DMS53 treated with DMSO at 0.1 percent for 48 hours (cell line): ENCODE results near the gene ASXL2.

Experiments used
- DNase-seq: peaks from one replicate; lab custom pipeline; 2025; ENCODE audit not compliant: unreplicated experiment; lab: John Stamatoyannopoulos, UW

The ASXL2 gene

DNA sequence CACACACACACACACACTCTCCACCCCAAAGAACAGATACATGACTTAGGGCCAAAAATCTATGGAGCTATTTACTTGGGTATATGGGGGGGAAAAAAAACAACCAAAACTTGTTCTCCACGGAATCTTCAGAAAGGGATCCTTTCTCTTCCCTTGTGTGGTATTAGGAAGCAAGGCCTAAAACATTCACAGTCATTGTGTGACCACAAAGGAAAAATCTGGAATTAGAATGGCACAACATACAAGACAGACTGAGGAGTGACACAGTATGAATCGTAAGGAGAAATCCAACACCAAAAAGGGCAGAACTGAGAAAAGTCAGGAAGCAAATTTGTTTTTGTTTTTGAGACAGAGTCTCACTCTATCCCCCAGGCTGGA lies 70.3 kb downstream of the ASXL2 start:
- DNase-seq = no peak

DNA sequence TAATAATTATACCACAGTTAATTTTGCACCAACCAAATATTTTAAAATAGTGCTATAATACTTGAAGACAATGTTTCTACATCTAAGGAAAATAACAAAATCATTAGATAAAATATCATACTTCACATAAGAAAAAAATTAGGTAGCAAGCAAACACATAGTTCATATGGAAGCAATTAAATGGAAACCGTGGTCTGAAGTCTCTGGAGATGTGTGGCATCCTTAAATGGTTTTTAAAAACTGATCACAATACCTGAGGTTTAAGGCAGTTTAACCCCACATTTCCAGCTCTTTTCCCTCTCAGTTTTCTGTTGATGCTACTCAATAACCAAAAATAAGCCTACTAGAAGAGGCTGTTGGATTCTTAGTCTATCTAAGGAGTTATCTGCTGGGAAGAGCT lies 71.3 kb downstream of the ASXL2 start:
- no peak for DNase-seq

DNA sequence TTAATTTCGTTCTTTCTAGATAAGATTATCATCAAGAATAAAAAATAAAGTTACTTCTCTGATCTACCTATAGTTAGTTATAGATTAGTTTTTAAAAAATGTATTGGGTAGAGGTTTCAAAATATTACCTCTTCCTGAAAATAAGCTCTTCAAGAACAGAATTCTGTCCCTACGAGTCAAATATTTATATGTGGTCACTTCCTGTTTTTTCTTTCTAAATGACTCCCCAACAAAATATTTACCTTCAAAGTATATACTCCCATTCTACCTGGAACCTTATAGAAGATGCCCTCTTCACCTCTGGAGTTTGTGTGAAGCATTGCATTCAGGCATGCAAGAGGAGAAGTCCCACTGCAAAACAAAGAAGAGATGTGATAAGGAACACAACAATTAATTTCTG lies 72.3 kb downstream of the ASXL2 start:
- DNase-seq = no peak

DNA sequence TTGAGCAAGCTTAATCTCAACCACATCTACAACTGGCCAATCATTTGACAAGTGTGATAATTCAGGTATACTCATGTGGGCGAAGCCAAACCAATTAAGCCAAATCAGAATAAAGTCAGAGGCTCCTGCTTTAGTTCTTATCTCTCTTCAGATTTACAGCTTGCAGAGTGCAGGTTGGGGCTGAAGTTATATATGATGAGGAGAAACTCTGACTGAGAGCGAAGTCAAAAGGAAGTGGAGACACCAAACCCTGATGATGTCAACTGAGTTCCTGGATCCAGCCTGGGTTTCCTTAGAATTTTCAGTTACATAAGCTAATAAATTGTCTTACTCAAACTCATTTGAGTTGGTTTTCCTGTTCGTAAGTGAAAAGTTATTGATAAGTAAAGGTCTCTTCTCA lies 73.9 kb downstream of the ASXL2 start:
- DNase-seq = no peak

DNA sequence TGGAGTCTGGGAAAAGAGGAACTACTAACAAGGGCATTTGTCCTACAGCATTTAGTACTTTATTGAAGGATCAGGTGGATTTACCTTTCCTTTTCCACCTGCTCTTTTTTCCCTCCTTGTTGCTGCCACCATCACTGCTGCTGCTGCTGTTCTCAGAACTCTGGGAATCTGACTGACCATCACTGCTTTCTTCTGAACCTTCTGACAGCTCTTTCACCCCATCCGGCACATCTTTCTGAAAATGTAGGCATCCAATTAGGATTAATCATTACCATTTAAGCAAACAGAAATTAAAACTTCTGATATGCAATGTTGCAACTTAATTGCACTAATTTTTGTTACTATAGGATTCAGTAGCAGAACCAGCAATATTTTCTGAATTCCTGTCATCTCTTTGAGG lies 79.0 kb downstream of the ASXL2 start:
- DNase-seq = no peak

DNA sequence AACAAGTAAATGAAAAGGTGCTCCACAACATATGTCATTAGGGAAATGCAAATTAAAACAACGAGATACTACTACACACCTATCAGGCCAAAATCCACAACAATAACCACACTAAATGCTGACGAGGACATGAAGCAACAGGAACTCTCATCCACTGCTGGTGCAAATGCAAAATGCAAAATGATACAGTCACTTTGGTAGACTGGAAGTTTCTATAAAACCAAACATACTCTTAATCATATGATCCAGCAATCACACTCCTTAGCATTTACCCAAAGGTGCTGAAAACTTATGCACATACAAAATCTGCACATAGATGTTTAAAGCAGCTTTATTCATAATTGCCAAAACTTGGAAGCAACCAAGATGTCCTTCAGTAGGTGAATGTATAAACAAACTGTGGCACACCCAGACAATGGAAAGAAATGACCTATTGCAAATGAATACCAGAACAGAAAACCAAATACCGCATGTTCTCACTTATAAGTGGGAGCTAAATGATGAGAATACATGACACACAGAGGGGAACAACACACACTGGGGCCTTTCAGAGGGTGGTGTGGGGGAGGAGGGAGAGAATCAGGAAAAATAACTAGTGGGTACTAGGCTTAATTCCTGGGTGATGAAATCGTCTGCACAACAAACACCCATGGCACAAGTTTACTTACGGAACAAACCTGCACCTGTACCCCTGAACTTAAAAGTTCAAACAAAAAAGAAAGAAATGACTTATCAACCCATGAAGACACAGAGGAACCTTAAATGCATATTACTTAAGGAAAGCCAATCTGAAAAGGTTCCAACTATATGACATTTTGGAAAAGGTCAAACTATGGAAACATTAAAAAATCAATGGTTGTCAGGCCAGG lies 80.4 kb downstream of the ASXL2 start:
- DNase-seq = no peak

DNA sequence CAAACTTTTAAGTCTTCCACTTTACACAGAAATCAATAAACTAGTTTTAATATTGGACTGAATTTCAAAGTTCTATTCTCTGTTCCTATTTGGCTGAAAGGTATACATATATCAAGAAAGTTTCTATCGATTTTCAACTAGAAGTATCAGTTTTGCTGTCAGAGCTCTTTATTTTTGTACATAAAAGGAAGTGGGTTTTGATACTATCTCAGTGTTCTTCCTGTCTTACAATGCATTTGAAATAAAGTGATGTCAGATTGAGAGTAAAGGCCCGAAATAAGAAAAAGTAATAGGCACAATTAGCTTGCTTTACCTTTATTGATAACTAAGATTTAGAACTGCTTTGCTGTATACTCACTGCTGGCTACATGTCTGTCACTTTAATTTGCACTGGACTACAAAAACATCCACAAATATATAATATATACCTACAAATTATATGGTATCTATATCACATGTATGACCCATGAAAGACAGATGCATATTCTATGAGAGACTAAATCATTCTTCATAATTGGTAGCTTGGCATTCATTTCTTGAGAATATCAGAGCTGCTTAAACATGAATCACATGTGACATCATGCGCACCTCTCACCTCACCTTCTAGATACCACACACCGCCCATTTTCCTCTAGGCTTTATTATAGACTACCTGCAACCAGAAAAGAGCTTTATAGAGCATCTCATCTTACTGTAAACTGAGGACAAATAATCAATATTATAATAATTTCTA lies 83.6 kb downstream of the ASXL2 start:
- no peak for DNase-seq

DNA sequence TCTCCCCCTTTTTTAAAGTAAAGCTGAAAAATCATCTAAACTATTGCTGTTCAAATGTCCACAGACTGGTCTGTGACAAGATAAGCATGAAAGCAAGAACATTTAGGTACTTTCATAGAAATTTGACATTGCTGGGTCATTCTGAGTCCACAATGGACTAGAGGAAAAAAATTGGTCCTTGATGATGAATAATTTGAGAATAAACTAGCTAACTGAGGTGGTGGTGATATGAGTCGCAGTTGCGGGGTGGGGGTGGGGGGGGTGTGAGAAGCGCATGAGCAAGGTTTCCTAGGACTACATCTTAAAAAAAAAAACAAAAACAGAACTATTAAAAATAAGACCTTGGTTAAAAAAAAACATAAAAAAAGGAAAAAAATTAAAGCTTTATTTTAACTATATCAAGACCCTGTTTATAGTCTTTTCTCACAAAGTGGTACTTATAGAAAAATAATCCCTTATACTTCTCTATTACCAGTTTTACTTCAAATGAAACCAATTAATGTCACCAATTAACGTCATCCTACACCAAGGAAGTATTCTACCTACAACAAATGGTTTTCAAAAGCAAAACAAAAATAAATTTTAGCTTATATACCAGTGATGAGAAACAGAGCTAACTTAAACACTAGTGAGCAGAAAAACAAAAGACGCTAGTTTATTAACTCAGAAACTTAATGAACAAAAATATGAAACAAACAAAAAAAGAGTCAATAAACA lies 88.1 kb downstream of the ASXL2 start:
- DNase-seq = no peak

DNA sequence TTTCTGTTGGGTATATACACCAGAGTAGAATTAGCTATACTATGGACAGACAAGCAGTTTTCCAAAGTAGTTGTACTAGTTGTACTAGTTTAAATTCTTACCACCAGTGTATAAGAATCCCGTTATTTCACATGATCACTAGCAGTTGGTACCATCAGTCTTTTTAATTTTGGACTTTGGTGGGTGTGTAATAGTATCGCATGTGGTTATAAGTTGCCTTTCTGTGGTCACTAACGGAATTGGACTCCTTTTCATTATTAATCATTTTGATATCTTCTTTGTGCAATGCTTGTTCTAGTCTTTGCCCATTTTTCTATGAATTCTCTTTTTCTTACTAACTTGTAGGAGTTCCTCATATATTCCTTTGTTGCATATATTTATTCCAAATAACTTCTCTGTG lies 89.8 kb downstream of the ASXL2 start:
- DNase-seq = no peak

DNA sequence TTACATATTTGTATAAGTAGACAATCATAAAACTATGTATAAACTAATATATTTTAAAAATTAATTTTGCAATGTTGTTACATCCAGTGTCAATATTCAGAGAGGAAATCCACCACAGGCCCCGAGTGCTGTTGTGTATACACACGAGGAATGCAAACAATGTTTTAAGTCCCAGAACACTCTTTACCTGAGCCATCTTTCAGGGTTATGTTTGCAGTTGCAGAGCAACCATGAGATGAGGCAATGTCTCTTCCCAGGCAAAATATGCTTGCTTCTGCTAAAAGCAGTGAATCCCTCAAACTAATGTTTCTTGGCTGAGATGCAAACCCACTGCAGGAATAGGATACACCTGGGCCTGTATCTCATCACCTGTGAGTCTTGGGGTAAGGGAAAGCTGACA lies 91.3 kb downstream of the ASXL2 start:
- DNase-seq = peak; percentile 15

DNA sequence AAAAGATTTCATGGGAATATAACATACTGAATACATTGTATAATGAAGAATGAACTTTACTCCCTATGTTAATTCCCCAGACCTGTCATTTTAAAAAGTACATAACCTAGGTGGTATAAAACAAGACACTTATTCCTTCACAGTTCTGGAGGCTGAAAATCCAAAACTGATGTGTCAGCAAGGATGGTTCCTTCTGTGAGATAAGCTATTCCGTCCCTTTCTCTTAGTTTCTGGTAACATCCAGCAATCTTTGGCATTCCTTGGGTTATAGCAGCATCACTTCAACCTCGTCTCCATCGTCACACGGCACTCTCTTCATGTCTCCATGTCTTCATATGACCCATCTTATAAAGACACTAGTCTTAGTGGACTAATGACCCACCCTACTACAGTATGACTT lies 93.9 kb downstream of the ASXL2 start:
- DNase-seq = no peak

DNA sequence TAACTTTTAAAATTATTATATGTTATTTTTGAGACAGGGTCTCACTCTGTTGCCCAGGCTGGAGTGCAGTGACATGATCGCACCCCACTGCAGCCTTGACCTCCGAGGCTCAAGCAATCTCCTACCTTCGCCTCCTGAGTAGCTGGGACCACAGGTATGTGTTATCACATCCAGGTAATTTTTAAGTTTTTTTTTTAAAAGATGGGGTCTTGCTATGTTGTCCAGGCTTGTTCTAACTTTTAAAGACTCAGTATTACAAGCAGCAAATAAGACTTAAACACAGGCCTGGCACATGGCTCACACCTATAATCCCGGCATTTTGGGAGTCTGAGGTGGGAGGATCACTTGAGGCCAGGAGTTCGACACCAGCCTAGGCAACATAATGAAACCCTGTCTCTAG lies 101.2 kb downstream of the ASXL2 start:
- no peak for DNase-seq

DNA sequence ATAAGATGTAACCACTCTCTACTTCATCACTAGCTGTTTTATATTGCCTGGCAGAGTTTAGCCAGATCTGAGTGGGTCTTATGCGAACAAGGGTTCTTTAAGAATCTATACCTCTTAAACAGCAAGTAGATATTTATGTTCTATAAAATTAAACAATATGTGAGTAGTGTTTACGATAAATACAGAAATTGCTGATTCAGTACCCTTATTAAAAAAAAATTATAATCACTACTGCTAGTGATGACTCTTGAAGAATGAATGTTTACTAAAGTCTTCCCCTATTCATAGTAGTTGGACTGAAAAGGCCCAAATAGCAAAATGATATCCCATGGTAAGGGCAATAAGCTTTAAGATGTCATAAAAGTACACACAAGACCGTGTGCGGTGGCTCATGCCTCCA lies 106.2 kb downstream of the ASXL2 start:
- DNase-seq = no peak

DNA sequence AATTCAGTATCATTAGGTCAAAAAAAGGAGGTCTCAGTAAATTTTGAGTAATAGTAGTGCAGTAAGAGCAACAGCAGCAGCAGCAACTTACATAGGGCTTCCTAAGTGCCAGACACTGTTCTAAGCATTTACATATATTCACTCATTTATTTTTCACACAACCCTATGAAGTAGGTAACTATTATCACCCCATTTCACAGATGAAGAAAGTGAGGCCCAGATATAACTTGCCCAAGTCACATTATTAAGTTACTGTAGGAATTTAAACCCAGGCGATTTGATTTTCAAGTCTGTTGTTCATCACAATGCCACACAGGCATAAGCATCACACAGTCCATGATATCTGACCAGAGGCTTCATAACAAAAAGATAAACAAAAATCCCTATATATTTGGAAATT lies 114.7 kb downstream of the ASXL2 start:
- no peak for DNase-seq

DNA sequence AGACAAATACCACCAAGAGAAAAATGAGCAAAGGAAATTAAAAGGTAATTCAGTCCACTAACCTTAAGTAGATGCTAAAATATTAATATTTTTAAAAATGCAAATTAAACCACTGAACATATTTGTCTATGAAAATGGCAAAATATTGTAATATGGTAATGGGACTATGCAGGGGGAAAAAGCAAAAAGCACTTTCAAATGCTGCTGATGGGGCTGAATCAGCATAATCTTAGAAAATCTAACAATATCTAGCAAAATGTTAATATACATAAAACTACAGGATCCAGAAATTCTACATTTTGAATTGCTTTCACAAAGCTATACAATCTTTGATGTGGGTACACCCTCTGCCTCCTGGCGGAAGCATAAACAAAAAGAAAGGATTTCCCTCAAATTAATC lies 118.0 kb downstream of the ASXL2 start:
- DNase-seq = no peak

DNA sequence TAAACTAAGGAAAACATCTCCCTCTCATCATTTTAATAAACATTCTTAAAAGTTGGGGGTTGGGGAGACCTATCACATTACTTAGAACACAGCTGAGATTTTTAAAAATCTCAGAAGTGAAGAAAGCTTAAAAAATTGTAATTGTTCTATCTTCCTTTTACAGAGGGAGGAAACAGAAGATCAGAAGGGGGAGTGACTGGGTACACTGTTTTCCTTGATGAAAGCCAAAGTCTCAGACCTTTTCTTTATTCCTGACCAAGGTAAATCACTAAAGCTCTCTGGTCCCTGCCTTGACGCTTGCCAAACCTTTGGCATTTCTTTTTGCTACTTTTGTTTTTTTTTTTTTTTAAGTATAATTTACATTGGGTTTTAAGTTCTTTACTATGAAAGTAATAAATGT lies 119.9 kb downstream of the ASXL2 start:
- no peak for DNase-seq

DNA sequence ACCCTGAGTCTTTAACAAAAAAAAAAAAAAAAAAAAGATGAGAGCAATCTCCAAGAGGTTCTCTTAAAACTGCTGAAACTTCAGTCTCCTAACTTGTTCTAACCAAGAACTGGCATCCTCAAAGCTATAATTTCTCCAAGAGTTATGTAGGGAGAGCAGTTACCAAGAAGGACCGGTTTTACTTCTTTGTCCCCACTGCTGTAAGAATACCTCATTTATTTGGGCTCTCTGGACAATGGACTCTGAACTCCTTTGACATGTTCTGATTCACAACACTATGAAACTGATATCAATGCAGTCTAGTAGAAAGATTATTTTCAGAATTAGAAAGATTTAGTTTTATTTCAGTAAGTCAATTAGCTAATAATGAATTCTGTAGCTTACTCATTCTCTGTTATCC lies 120.4 kb downstream of the ASXL2 start:
- no peak for DNase-seq

DNA sequence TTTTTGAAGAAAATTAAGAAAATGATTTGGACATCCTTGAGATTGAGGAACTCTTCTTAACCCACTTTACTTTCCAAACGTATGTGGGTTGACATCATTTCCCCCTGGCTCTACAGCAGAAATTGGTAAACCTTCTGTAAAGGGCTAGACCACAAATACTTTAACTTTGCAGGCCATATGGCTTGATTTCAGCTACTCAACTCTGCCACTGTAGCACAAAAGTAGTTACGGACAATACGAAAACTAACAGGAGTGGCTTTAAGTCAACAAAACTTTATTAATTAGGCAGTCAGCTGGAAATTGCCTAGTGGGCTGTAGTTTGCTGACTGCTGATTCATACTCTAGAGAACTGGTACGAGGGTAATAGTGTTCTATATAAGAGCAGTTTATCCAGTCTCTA lies 121.8 kb downstream of the ASXL2 start:
- no peak for DNase-seq

DNA sequence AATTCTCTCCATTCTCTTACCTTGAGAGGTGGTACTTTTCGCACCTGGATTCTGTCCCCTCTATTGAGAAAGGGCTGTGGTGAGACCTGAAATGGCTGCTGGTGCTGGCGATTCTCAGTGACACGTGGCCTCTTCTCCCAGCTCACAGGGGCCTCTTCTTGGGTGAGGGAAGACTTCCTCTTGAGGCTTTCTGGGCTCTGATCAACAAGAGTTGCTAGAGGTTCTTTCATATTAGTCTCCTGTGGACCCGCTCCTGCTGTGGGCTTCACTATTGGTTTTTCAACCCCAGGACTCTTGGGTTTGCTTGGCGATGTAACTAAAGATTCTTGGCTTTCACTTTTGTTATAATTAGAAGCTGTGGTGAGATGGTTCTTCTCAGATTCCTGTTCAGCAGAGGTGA lies 128.6 kb downstream of the ASXL2 start:
- DNase-seq = no peak

DNA sequence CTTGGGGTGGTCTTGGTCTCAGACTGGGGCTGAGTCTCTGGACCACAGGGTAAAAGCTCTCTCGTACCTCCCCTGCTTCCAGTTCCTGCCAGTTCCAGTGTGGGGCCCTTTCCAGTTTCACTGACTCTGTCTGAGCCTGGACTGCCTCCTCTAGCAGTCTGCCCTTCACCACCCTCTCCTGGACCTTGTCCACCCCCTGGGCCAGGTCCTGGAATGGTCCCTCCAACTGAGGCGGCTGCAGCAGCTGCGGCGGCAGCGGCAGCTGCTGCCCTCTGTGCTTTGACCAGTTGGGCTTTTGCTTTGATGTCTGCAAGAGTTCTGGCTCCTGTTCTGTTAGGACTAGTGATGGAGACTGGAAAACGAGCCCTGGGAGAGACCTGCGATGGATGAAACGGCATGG lies 134.2 kb downstream of the ASXL2 start:
- no peak for DNase-seq

DNA sequence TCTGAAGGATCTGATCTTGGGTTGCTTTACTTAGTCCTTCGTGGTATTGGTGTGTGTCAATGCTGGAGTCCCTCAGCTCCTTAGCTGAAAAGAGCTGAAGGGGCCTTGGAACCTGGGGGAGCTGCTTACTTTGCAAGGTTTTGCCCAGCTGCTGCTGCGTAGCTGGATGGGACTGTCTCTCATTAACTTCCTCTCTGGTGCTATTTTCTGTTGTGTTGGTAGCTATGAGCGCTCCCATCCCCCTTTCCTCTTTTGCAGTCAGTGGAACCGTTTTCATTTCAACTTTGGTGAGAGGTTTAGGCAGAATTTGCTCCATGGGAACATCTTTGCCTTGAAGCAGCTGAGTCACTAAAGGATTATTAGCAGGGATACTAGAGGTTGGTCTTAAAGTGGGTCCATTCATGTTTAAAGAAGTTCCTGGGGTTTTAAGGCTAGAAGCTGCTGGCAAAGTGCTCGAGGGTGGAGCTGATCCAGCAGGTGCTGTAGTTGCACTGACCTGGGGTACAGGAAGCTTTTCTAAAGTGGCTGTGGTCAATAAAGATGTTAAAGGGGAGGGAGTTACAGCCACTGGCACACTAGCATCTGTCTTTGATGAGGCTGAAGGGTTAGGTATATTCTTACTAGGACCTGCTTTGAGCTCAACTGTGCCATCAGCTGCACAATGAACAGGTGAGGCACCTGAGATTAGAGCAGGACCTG lies 135.0 kb downstream of the ASXL2 start:
- no peak for DNase-seq
